Measurements from ENCODE around the gene PRKCE. TPM values are rescaled to one million over a fixed set of nuclear protein-coding genes. Genes with fewer than 3 reads are reported as not detected.

Gene PRKCE
- total RNA-seq, 1 experiment from 2014 or later: 14.8 TPM

DNA sequence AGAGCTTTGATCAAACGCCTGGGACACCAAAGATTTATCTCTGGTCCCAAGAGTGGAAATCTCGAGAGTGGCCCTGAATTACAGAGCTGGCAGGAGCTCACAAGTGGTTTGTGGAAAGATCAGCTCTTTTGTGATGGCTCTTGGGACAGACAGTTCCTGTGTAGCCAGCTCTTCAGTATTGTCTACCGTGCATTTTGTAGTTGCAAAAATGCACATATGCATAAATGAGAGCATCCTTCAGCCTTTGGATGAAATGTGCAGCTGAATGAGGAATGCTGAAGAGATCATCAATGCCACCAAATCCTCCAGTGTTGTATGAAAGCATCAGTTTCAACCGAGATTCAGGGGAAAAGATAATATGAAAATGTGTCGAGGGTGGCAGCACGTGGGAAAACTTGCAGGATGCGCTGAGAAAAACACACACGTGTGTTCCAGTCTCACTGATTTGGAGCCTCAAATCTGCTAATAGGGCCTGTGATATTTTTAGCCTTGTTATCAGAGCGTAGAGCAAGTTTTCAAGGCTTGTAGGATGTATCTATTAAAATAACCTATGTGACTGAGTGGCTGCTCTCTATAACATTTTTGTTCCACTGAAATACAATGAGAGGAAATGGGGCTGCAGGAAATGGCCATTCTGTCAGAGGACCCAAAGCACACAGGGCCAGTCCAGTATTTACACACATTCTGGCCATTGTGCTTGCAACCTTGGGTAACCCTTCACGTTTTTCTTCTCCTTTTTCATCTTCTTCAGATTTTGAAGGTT lies 138.7 kb downstream of the PRKCE start:
- H3K36me3 ChIP-seq (ENCODE audit: control insufficient read depth in 1 of 2, insufficient read depth in 2 of 2, low read length in 2 of 2): no peaks in the 10 kb centered on the region
- H3K27ac ChIP-seq (ENCODE audit: low read depth, low read length): no peak overlapping the region
- ChIA-PET CTCF (interaction anchor here (4.0 kb wide), 1 partner anchor 11 kb away, joined by 28 read pairs; no protein-coding TSS in a partner anchor), RAD21 (ENCODE audit: low non-redundant PET in 1 of 2, low total read pairs in 2 of 2, uncharacterized antibody in 2 of 2, unreplicated experiment in 2 of 2) (no interaction called here), POLR2A (no interaction called here)
- intact Hi-C loops (cut with micrococcal nuclease): no loop called here
- no TSS peak for BruUV-seq (replicated peaks)
- 0 out of 4 replicates have a peak, but pooled peaks cover 0 to 4% of the 10 kb centered on the region in 2 experiments for H3K4me1 ChIP-seq (ENCODE audit: control insufficient read depth in 1 of 2, insufficient read depth in 2 of 2, low read length in 2 of 2)
- no peaks in the 10 kb centered on the region for H3K27me3 ChIP-seq (ENCODE audit: insufficient read depth, low read length)
- H3K9ac ChIP-seq (ENCODE audit: low read length): no peak overlapping the region
- TF ChIP-seq SIN3A (IDR thresholded peaks at IDR 0.05; ENCODE audit: low read depth): no peak
- TF ChIP-seq, protein P1, sequence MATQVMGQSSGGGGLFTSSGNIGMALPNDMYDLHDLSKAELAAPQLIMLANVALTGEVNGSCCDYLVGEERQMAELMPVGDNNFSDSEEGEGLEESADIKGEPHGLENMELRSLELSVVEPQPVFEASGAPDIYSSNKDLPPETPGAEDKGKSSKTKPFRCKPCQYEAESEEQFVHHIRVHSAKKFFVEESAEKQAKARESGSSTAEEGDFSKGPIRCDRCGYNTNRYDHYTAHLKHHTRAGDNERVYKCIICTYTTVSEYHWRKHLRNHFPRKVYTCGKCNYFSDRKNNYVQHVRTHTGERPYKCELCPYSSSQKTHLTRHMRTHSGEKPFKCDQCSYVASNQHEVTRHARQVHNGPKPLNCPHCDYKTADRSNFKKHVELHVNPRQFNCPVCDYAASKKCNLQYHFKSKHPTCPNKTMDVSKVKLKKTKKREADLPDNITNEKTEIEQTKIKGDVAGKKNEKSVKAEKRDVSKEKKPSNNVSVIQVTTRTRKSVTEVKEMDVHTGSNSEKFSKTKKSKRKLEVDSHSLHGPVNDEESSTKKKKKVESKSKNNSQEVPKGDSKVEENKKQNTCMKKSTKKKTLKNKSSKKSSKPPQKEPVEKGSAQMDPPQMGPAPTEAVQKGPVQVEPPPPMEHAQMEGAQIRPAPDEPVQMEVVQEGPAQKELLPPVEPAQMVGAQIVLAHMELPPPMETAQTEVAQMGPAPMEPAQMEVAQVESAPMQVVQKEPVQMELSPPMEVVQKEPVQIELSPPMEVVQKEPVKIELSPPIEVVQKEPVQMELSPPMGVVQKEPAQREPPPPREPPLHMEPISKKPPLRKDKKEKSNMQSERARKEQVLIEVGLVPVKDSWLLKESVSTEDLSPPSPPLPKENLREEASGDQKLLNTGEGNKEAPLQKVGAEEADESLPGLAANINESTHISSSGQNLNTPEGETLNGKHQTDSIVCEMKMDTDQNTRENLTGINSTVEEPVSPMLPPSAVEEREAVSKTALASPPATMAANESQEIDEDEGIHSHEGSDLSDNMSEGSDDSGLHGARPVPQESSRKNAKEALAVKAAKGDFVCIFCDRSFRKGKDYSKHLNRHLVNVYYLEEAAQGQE (IDR thresholded peaks at IDR 0.05; ENCODE audit: low read depth): no peak
- ATAC-seq: no peak
- no peaks in the 10 kb centered on the region for H3K9me2 ChIP-seq (ENCODE audit: insufficient read depth)
- no peak overlapping the region for H2AFZ ChIP-seq (ENCODE audit: low read depth, low read length, poor library complexity, severe bottlenecking)
- H4K20me1 ChIP-seq (ENCODE audit: insufficient read depth): no peaks in the 10 kb centered on the region
- H3K4me3 ChIP-seq (replicated peaks in 1 of 2; ENCODE audit: low read depth in 1 of 2, low read length in 2 of 2): no peak overlapping the region
- no peak overlapping the region for H3K4me2 ChIP-seq (ENCODE audit: low read length)
- H3K9me3 ChIP-seq (ENCODE audit: control insufficient read depth in 1 of 2, insufficient read depth in 1 of 2, low read depth in 1 of 2, low read length in 2 of 2): no peaks in the 10 kb centered on the region
- H3K79me2 ChIP-seq (ENCODE audit: insufficient read depth, low read length): no peaks in the 10 kb centered on the region
- no peak for DNase-seq (ENCODE audit: low read depth, low spot score)

DNA sequence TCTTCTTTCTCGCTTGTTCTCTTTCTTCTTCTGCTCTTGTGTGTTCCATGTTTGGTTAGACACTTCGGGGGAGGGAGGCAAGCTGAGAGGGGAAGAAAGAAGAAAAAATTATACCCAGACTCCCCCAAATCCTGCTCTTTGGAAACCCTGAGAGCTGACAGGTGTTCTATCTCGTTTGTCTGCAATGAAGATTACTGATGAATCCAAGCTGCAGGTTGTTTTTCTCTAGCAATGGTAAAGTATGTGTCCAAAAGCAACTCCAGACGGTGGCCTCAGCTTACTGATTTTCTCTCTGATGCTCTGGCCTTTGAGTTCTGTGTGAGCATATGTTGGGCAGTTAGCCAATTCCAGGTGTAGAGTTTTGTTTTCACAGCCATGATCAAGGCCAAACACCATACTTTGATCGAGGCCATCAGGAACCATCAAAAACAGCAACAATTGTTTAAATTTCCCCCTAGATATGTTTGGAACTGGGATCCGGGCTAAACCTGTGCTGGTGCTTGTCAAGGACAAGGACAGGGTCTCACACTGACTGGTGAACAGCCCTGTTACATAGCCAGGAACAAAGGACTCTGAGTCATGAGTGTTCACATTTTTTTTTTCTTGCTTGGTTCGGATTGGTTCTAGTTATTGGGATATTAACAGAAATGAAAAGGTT lies 142.0 kb downstream of the PRKCE start:
- Histone ChIP-seq H3K79me2 (ENCODE audit: insufficient read depth, low read length) (peaks cover 3% of the 10 kb centered on the region; the same call in 1 of the 2 replicates), H3K36me3 (ENCODE audit: control insufficient read depth in 1 of 2, insufficient read depth in 2 of 2, low read length in 2 of 2) (no peaks in the 10 kb centered on the region), H3K4me3 (replicated peaks in 1 of 2; ENCODE audit: low read depth in 1 of 2, low read length in 2 of 2) (no peak overlapping the region), H3K27me3 (ENCODE audit: insufficient read depth, low read length) (no peaks in the 10 kb centered on the region), H3K9ac (ENCODE audit: low read length) (no peak overlapping the region), H3K9me3 (ENCODE audit: control insufficient read depth in 1 of 2, insufficient read depth in 1 of 2, low read depth in 1 of 2, low read length in 2 of 2) (no peaks in the 10 kb centered on the region), H3K4me1 (ENCODE audit: control insufficient read depth in 1 of 2, insufficient read depth in 2 of 2, low read length in 2 of 2) (0 out of 4 replicates have a peak, but pooled peaks cover 0 to 4% of the 10 kb centered on the region in 2 experiments), H3K27ac (ENCODE audit: low read depth, low read length) (no peak overlapping the region), H3K4me2 (ENCODE audit: low read length) (no peak overlapping the region), H4K20me1 (ENCODE audit: insufficient read depth) (no peaks in the 10 kb centered on the region), H2AFZ (ENCODE audit: low read depth, low read length, poor library complexity, severe bottlenecking) (no peak overlapping the region), H3K9me2 (ENCODE audit: insufficient read depth) (no peaks in the 10 kb centered on the region)
- intact Hi-C loops (cut with micrococcal nuclease): no loop called here
- ChIA-PET POLR2A (no interaction called here), RAD21 (ENCODE audit: low non-redundant PET in 1 of 2, low total read pairs in 2 of 2, uncharacterized antibody in 2 of 2, unreplicated experiment in 2 of 2) (no interaction called here), CTCF (interaction anchor here (1.8 kb wide), 1 partner anchor 15 kb away, joined by 8 read pairs; no protein-coding TSS in a partner anchor)
- ATAC-seq: no peak
- no peak for DNase-seq (ENCODE audit: low read depth, low spot score)
- BruUV-seq (replicated peaks): no TSS peak
- TF ChIP-seq ZNF274 (IDR thresholded peaks at IDR 0.05; ENCODE audit: low read depth, low read length): no peak
- TF ChIP-seq JUND (IDR thresholded peaks at IDR 0.05): no peak
- no peak for TF ChIP-seq FOSL1 (IDR thresholded peaks at IDR 0.05; ENCODE audit: low read depth)
- TF ChIP-seq, protein P2, sequence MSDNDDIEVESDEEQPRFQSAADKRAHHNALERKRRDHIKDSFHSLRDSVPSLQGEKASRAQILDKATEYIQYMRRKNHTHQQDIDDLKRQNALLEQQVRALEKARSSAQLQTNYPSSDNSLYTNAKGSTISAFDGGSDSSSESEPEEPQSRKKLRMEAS (IDR thresholded peaks at IDR 0.05): no peak
- TF ChIP-seq SP1 (IDR thresholded peaks at IDR 0.05; ENCODE audit: low read depth): no peak
- TF ChIP-seq, protein P1 (IDR thresholded peaks at IDR 0.05; ENCODE audit: low read depth): no peak
- no peak for TF ChIP-seq SRF (IDR thresholded peaks at IDR 0.05; ENCODE audit: low read depth)
- TF ChIP-seq POLR2A (IDR thresholded peaks at IDR 0.05; ENCODE audit: borderline replicate concordance, extremely low read depth, insufficient read depth, insufficient read length): no peak
- TF ChIP-seq CBX3 (IDR thresholded peaks at IDR 0.05; ENCODE audit: low read depth): no peak
- no peak for TF ChIP-seq POLR2AphosphoS5 (IDR thresholded peaks at IDR 0.05; ENCODE audit: low read depth, low read length)
